Stimulated activated CD4-positive, alpha-beta T cell treated with anti-CD3 and anti-CD28 coated beads, Interleukin-4, amount 100 ng/mL, for 48 hours (primary cell): ENCODE results near the gene CELF4.

Experiments
- DNase-seq, 2 donors: peaks; one replicate each; pipeline ENCODE4 v3.0.0-alpha.2; 2020; ENCODE audit warnings: low read depth in 2 of 2

CELF4 gene

GRCh38 chr18:37258131-37258530, 307.5 kb downstream of the CELF4 start:
- no peak for DNase-seq

GRCh38 chr18:37254973-37255372, 310.6 kb downstream of the CELF4 start:
- DNase-seq, result no peak

GRCh38 chr18:37254236-37254754, 311.3 kb downstream of the CELF4 start:
- no peak for DNase-seq

GRCh38 chr18:37253394-37254235, 312.0 kb downstream of the CELF4 start:
- no peak for DNase-seq

GRCh38 chr18:37252854-37253393, 312.7 kb downstream of the CELF4 start:
- no peak for DNase-seq

GRCh38 chr18:37252342-37252741, 313.3 kb downstream of the CELF4 start:
- DNase-seq, result no peak

- no peak for DNase-seq
Observed at GRCh38 chr18:37251679-37252078, 313.9 kb downstream of the CELF4 start.

GRCh38 chr18:37249895-37250618, 315.5 kb downstream of the CELF4 start:
- no peak for DNase-seq

GRCh38 chr18:37249171-37249886, 316.3 kb downstream of the CELF4 start:
- no peak for DNase-seq

- no peak for DNase-seq
Observed at GRCh38 chr18:37248281-37248680, 317.3 kb downstream of the CELF4 start.

GRCh38 chr18:37247497-37248161, 318.0 kb downstream of the CELF4 start:
- no peak for DNase-seq

GRCh38 chr18:37246779-37247340, 318.7 kb downstream of the CELF4 start:
- DNase-seq, result no peak

GRCh38 chr18:37244618-37245017, 321.0 kb downstream of the CELF4 start:
- DNase-seq, result no peak

- no peak for DNase-seq
Observed at GRCh38 chr18:37243741-37244140, 321.9 kb downstream of the CELF4 start.

- DNase-seq, result no peak
Observed at GRCh38 chr18:37242826-37243560, 322.6 kb downstream of the CELF4 start.

- DNase-seq, result no peak
Observed at GRCh38 chr18:37242091-37242490, 323.5 kb downstream of the CELF4 start.

- no peak for DNase-seq
Observed at GRCh38 chr18:37238282-37239108, 327.1 kb downstream of the CELF4 start.

GRCh38 chr18:37235583-37235982, 330.0 kb downstream of the CELF4 start:
- no peak for DNase-seq

GRCh38 chr18:37231251-37231650, 334.3 kb downstream of the CELF4 start:
- DNase-seq, result no peak
